Breast epithelium (tissue), 3 donors: ENCODE measurements around the gene PRDM4.

Experiments used
- CTCF ChIP-seq, 3 donors: fragments of 450-650 bp; IDR thresholded peaks; one replicate each; pipeline ENCODE4 v1.5.1; 2016 to 2017; ENCODE audit warnings: antibody characterized with exemption in 3 of 3, mild to moderate bottlenecking in 3 of 3, moderate library complexity in 3 of 3
- POLR2A ChIP-seq: fragments of 450-650 bp; IDR thresholded peaks from one replicate; pipeline ENCODE4 v1.6.1; 2016; ENCODE audit warnings: antibody characterized with exemption, mild to moderate bottlenecking, moderate library complexity
- POLR2AphosphoS5 ChIP-seq, 3 donors: sonication (generic); formaldehyde crosslinking; IDR thresholded peaks; one replicate each; pipeline ENCODE4 v1.6.1; 2017; ENCODE audit warnings: antibody characterized with exemption in 3 of 3

- TF ChIP-seq CTCF (IDR thresholded peaks at IDR 0.05): no peak
- TF ChIP-seq POLR2AphosphoS5 (IDR thresholded peaks at IDR 0.05): no peak
- TF ChIP-seq POLR2A: no peak
Measured at GRCh38 chr12:107783406-107784376, 22.8 kb upstream of the PRDM4 start.
